Hematopoietic multipotent progenitor cell treated with erythropoietin and hydrocortisone succinate and interleukin-3 and kit ligand, for 6 days (in vitro differentiated cells): ENCODE measurements around the gene SERPINB6.
"Not testable (repeated sequence)": the region's sequence is repeated elsewhere in the genome, so short reads cannot be mapped to it uniquely, and the experiment has no call there.

Experiments
- DNase-seq: peaks from one replicate; pipeline ENCODE4 v3.0.0-alpha.2; 2015

SERPINB6 gene

DNA sequence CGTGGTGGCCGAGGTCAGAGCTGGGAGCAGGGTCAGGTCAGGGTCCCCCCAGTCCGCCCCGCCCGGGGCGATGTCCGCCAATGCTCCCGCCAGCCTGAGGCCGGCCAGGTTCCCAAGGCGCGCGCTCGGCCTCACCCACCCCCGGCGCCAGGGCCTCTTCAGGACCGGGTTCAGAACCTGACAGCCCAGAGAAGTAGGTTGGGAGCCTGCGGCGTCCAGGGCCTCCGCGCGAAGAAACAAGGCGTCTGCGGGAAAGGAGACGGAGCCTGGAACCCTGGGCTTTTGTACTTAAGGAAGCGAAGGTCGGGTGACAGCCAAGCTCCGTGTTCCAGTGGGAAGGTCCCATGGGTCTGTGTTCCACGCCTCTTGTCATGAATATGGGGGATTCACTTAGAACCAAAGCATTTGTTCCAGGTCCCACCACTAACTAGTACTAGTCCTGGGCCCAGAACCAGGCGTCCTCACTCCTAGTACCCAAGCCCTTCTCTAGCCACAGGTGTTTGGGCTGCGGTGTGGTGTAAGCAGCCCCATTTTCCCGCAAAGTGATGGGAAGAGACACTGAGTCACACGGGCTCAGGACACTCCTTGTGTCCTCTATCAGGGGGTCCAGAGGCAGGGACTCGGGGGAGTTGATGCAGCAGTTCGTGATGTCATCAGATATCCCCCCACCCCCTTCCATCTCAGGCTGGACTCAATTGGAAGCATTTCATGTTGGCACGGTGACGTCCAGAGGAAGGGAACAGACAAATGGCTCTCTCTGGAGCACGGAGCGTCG lies 67.8 kb downstream of the SERPINB6 start:
- not testable (repeated sequence) for DNase-seq

DNA sequence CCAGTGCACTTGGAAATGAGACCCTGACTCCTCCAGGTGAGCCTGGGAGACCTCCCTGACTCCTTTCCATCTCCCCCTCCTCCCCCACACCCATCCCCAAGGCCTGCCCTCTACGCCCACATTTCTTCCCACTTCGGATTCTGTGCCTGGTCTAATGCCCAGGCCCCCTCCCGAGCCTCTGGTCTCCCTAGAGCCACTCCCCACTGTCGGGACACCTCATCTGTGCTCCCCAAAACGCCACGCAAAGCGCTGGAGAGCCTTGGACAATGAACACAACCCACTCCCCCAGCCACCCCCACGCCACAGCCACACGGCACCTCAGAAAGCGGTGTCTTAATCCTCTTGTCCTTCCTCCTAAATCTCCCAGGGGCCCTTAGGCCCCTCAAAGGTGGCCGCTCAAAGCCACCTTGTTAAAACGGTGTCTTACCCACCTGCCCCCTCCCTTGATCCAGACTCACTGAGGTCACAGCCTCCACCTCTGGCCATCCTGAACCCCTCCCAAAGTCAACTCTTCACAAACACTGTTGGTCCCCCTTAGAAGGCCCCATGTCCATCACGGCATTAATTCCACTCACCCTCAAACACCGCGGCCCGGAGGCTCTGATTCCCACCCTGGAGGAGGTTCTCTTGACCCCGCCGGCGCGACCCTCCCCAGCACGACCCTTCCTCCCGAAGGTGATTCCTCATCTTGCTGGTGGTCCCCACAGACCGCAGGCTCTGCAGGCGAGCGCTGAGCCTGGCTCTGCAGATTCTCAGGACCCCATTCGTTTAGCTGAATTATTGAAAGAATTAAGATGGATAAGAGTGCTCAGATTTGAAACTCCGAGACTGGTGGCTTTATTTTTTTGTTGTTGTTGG lies 69.5 kb downstream of the SERPINB6 start:
- not testable (repeated sequence) for DNase-seq

DNA sequence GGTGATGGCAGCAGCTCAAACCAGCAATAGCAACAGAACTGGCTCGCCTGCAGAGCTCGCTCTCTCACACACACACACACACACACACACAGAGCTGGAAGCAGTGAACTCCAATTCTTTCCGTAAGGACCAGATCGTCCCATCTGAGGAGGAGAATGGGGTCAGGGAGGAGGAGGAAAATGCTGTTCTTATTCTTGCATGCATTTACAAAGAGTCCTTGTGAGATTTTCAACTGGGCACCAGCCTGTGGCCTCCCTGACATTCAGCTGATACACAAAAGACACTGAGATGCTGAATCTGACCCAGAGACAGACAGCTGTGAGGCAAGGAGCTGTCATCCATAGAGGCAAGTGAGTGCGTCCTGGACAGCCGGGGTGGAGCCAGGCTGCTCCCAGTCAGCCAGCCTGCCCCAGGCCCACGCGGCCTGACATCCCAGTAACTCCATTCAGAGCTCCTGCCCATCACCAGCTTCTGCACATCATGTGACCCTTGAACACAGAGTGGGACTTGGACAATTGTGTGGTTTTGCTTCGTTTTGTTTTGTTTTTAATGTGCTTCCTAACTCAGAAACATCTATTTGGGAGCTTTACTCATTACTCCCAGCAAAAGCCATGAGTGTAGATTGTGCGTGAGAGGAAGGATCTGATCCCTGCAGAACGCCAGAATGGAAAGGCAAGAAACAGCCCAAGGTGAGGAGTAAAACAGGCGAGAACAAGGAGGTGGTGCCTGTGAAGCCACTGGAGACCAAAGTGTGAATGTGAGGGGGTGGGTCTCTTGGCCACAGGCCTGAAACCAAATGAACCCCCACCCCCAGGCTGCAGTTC lies 70.3 kb downstream of the SERPINB6 start:
- no peak for DNase-seq

DNA sequence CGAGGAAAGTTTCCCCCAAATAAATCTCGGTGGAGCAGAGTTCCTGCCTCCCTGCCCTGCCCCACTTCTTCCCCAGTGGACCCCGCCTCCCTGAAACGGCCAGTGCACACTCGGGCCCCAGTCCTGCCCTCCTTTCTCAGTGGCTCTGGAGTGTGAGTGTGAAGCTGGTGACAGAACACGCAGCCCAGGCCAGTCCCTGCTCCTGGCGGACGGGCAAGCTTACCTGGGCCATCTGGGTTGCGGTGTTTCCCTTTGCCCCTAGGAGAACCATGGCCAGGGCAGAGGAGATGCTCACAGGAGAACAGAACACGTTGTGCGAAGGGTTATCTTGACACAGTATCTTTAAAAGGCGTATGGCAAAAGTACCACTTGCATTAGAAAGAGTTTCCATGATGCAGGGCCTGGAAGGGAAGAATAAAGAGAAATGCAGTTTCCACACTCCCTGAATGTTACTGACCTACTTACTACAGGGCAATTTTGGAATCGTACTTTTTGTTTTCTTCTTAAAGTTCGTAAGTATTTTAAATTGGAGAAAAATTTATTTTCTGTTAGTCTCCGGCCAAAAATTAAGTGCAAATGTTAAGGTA lies 71.1 kb downstream of the SERPINB6 start:
- DNase-seq, result no peak

DNA sequence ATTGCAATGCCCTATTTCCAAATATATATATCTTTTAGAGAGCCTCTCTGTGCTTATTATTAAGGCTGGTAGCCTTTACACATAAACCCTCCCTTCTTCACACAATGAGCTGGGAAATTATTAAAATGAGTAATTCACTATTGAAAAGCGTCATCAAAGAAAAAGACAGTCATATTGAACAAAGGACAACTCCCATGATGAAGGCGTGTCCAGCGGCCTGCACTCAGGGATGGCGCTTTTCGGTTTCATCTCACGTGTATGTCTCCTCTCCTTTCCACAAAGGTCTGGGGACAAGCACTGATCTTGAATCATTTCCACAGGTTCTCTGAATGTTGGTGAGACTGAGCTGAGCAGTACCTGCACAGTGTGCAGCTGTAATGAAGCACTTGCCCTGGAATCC lies 71.8 kb downstream of the SERPINB6 start:
- DNase-seq, result no peak
